ENCODE data around the gene PLCD3.

PLCD3 gene

GRCh38 chr17:45160447-45161287, 28.4 kb upstream of the PLCD3 start:
- Histone ChIP-seq H3K27ac (peak overlapping the region; percentile 99 to 100), H3K4me3 (peak overlapping the region; percentile 88)
- peak; percentile 88 for DNase-seq (ENCODE audit: low spot score)
- TF ChIP-seq CTCF (IDR thresholded peaks at IDR 0.05) = no peak

GRCh38 chr17:45156242-45156641, 23.9 kb upstream of the PLCD3 start:
- Histone ChIP-seq H3K4me3 (no peak overlapping the region), H3K27ac (no peak overlapping the region)
- no peak for TF ChIP-seq CTCF (IDR thresholded peaks at IDR 0.05)
- no peak for DNase-seq (ENCODE audit: low spot score)

- no peak for TF ChIP-seq CTCF (IDR thresholded peaks at IDR 0.05)
- Histone ChIP-seq H3K27ac (no peak overlapping the region), H3K4me3 (no peak overlapping the region)
- DNase-seq (ENCODE audit: low spot score) = no peak
Observed at GRCh38 chr17:45155483-45155882, 23.2 kb upstream of the PLCD3 start.

GRCh38 chr17:45155029-45155428, 22.7 kb upstream of the PLCD3 start:
- no peak for DNase-seq (ENCODE audit: low spot score)
- TF ChIP-seq CTCF (IDR thresholded peaks at IDR 0.05) = no peak
- Histone ChIP-seq H3K27ac (no peak overlapping the region), H3K4me3 (no peak overlapping the region)

- no peak for DNase-seq (ENCODE audit: low spot score)
- no peak for TF ChIP-seq CTCF (IDR thresholded peaks at IDR 0.05)
- Histone ChIP-seq H3K4me3 (peak overlapping the region; percentile 90), H3K27ac (peak overlapping the region; percentile 28 to 36)
Observed at GRCh38 chr17:45150911-45151809, 18.8 kb upstream of the PLCD3 start.

- Histone ChIP-seq H3K27ac (peak overlapping the region; percentile 93 to 96), H3K4me3 (peak overlapping the region; percentile 90)
- peak; percentile 89 for DNase-seq (ENCODE audit: low spot score)
- TF ChIP-seq CTCF (IDR thresholded peaks at IDR 0.05) = no peak
Observed at GRCh38 chr17:45149669-45150664, 17.7 kb upstream of the PLCD3 start.
